HCT116 (cell line): ENCODE results near the gene CAMP. TPM values are rescaled to one million over a fixed set of nuclear protein-coding genes. Genes with fewer than 3 reads are reported as not detected.

Experiments
- ATAC-seq: fragments of 200-7000 bp; cut with Tn5 transposase; 2 replicates; pipeline ENCODE4 v1.9.1; 2020; ENCODE audit warnings: mild to moderate bottlenecking, moderate library complexity
- BruUV-seq: library from RNA; stranded (reverse); fragments of 400-500 nt; replicated peaks from 2 replicates; lab custom pipeline; 2021; lab: Mats Ljungman, UMichigan
- CTCF ChIA-PET: fragments of 300-600 bp; sonication (Branson Sonifier 250); formaldehyde crosslinking; loops from one replicate; lab custom pipeline; 2021; ENCODE audit warnings: antibody characterized with exemption; lab: Charles Lee
- POLR2A ChIA-PET: fragments of 300-600, 350-600 bp; sonication (Branson Sonifier 250); formaldehyde crosslinking; loops from one replicate; lab custom pipeline; 2021; ENCODE audit warnings: antibody characterized with exemption; lab: Charles Lee
- RAD21 ChIA-PET, 2 experiments: fragments of 300-600 bp; sonication (Branson Sonifier 250); formaldehyde crosslinking; loops; one replicate each; lab custom pipeline; 2023; ENCODE audit warnings: low total read pairs in 2 of 2; ENCODE audit not compliant: uncharacterized antibody in 2 of 2, unreplicated experiment in 2 of 2, low non-redundant PET in 1 of 2; lab: Charles Lee
- DNase-seq: peaks from one replicate; pipeline ENCODE4 v3.0.0-alpha.2; 2010; ENCODE audit warnings: low read depth, low spot score
- H2AFZ ChIP-seq: fragments of 200-600 bp; shearing (Covaris generic), sonication (generic); 2 replicates; pipeline ENCODE4 v1.6.1; 2017; ENCODE audit warnings: low read depth, mixed run types, mixed read lengths, antibody characterized with exemption, low read length; ENCODE audit not compliant: poor library complexity, severe bottlenecking
- H3K27ac ChIP-seq: 2 replicates; pipeline ENCODE4 v1.5.1; 2012; ENCODE audit warnings: low read depth, low read length
- H3K27me3 ChIP-seq: fragments of 200-600 bp; sonication (generic); 2 replicates; pipeline ENCODE4 v1.6.1; 2016; ENCODE audit warnings: mixed run types, low read length, mixed read lengths; ENCODE audit not compliant: insufficient read depth
- H3K36me3 ChIP-seq, 2 experiments: fragments of 200-500 bp in 1 of 2; fragments of 200-600 bp in 1 of 2; sonication (Bioruptor generic) in 1 of 2; sonication (generic) in 1 of 2; 2 replicates each; pipeline versions ENCODE4 v1.5.1 to v1.6.1; 2014 to 2016; ENCODE audit warnings: low read length in 2 of 2, inconsistent platforms in 1 of 2, mixed read lengths in 1 of 2, mixed run types in 1 of 2; ENCODE audit not compliant: insufficient read depth in 2 of 2, control insufficient read depth in 1 of 2
- H3K4me1 ChIP-seq, 2 experiments: fragments of 200-600 bp in 1 of 2; sonication (generic) in 1 of 2; 2 replicates each; pipeline versions ENCODE4 v1.5.1 to v1.6.1; 2012 to 2017; ENCODE audit warnings: low read length in 2 of 2, inconsistent platforms in 1 of 2, mild to moderate bottlenecking in 1 of 2, mixed read lengths in 1 of 2, mixed run types in 1 of 2, moderate library complexity in 1 of 2; ENCODE audit not compliant: insufficient read depth in 2 of 2, control insufficient read depth in 1 of 2
- H3K4me2 ChIP-seq: fragments of 200-600 bp; sonication (generic); 2 replicates; pipeline ENCODE4 v1.6.1; 2017; ENCODE audit warnings: mixed run types, low read length, mixed read lengths
- H3K4me3 ChIP-seq, 2 experiments: fragments of 200-600 bp in 1 of 2; sonication (generic) in 1 of 2; replicated peaks in 1 of 2; 2 replicates each; pipeline ENCODE4 v1.5.1; 2011 to 2016; ENCODE audit warnings: low read length in 2 of 2, control low read depth in 1 of 2, low read depth in 1 of 2, mild to moderate bottlenecking in 1 of 2, mixed read lengths in 1 of 2, mixed run types in 1 of 2
- H3K79me2 ChIP-seq: fragments of 200-600 bp; sonication (generic); 2 replicates; pipeline ENCODE4 v1.6.1; 2017; ENCODE audit warnings: mild to moderate bottlenecking, mixed run types, low read length, moderate library complexity, mixed read lengths; ENCODE audit not compliant: insufficient read depth
- H3K9ac ChIP-seq: fragments of 200-600 bp; sonication (generic); 2 replicates; pipeline ENCODE4 v1.6.1; 2016; ENCODE audit warnings: low read length, mixed read lengths
- H3K9me2 ChIP-seq: fragments of 200-600 bp; sonication (generic), shearing (Covaris generic); 2 replicates; pipeline ENCODE4 v1.6.1; 2017; ENCODE audit warnings: mixed run types, mild to moderate bottlenecking, moderate library complexity; ENCODE audit not compliant: insufficient read depth
- H3K9me3 ChIP-seq, 2 experiments: fragments of 200-500 bp in 1 of 2; fragments of 200-600 bp in 1 of 2; sonication (Bioruptor generic) in 1 of 2; sonication (generic) in 1 of 2; 2 replicates each; pipeline ENCODE4 v1.6.1; 2014 to 2017; ENCODE audit warnings: low read length in 2 of 2, mixed read lengths in 2 of 2, inconsistent platforms in 1 of 2, low read depth in 1 of 2, mild to moderate bottlenecking in 1 of 2, mixed run types in 1 of 2, moderate library complexity in 1 of 2; ENCODE audit not compliant: control insufficient read depth in 1 of 2, insufficient read depth in 1 of 2
- H4K20me1 ChIP-seq: fragments of 200-600 bp; sonication (generic), shearing (Covaris generic); 2 replicates; pipeline ENCODE4 v1.6.1; 2017; ENCODE audit warnings: mixed run types, mild to moderate bottlenecking, moderate library complexity; ENCODE audit not compliant: insufficient read depth
- CBX3 ChIP-seq: IDR thresholded peaks from 2 replicates; pipeline ENCODE4 v1.6.1; 2012; ENCODE audit warnings: low read depth
- EGR1 ChIP-seq: IDR thresholded peaks from 2 replicates; pipeline ENCODE4 v1.6.1; 2012; ENCODE audit warnings: low read depth
- ELF1 ChIP-seq: IDR thresholded peaks from 2 replicates; pipeline ENCODE4 v1.6.1; 2012; ENCODE audit warnings: low read depth, borderline replicate concordance
- EZH2 ChIP-seq: fragments of 200-600 bp; sonication (generic); IDR thresholded peaks from 2 replicates; pipeline ENCODE4 v1.6.1; 2017; ENCODE audit warnings: antibody characterized with exemption, mixed run types
- JUND ChIP-seq: IDR thresholded peaks from 2 replicates; pipeline ENCODE4 v1.6.1; 2012
- SIN3A ChIP-seq: IDR thresholded peaks from 2 replicates; pipeline ENCODE4 v1.6.1; 2012; ENCODE audit warnings: low read depth
- SP1 ChIP-seq: IDR thresholded peaks from 2 replicates; pipeline ENCODE4 v1.6.1; 2012; ENCODE audit warnings: low read depth
- SRF ChIP-seq: IDR thresholded peaks from 2 replicates; pipeline ENCODE4 v1.6.1; 2012; ENCODE audit warnings: low read depth
- ZNF274 ChIP-seq: fragments of 200-500 bp; sonication (Bioruptor generic); IDR thresholded peaks from 2 replicates; pipeline ENCODE4 v1.6.1; 2014; ENCODE audit warnings: mild to moderate bottlenecking, low read depth, low read length, inconsistent platforms
- intact Hi-C: fragments of 100-400 bp; cut with micrococcal nuclease; formaldehyde crosslinking; loops from 2 replicates; pipeline ENCODE4 v1.10.0; 2022
- total RNA-seq: library from RNA; stranded (reverse); gene quantifications from one replicate; pipeline ENCODE4 v1.2.1, GENCODE V29; 2021; ENCODE audit not compliant: unreplicated experiment
- TF ChIP-seq, protein P1 (sequence below): IDR thresholded peaks from 2 replicates; pipeline ENCODE4 v1.6.1; 2012
- TF ChIP-seq, protein P2 (sequence below): IDR thresholded peaks from 2 replicates; pipeline ENCODE4 v1.6.1; 2012; ENCODE audit warnings: low read depth
- TF ChIP-seq, protein P3 (sequence below): IDR thresholded peaks from 2 replicates; pipeline ENCODE4 v1.6.1; 2011; ENCODE audit warnings: mild to moderate bottlenecking, low read length, moderate library complexity; ENCODE audit not compliant: insufficient replicate concordance; ENCODE audit errors: extremely low read depth

CAMP gene
- total RNA-seq, 1 experiment from 2014 or later = not detected

DNA sequence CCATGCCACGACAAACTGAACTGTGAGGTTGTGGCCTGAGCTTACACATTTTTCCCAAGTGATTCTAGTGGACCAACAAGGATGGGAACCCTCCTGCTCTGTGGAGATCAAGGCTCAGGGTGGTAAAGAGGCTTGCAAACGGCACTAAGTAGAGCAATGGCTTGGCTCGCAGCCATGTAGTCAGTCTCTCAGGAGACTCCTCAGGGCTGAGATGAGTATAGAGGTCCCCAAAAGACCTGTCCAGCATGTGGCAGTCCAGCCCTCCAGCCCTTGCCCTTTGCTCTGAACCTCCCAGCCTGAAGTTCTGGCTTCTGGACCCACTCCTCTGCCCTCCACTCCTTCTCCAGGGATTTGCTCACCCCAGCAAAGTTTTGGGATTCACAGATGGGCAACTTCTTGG, 8.3 kb upstream of the CAMP start:
- no peak for TF ChIP-seq EZH2
- TF ChIP-seq ELF1 = no peak
- no peak for TF ChIP-seq JUND
- TF ChIP-seq ZNF274 = no peak
- TF ChIP-seq SP1 = no peak
- TF ChIP-seq CBX3 = no peak
- TF ChIP-seq, protein P1, sequence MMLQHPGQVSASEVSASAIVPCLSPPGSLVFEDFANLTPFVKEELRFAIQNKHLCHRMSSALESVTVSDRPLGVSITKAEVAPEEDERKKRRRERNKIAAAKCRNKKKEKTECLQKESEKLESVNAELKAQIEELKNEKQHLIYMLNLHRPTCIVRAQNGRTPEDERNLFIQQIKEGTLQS = no peak
- TF ChIP-seq, protein P2, sequence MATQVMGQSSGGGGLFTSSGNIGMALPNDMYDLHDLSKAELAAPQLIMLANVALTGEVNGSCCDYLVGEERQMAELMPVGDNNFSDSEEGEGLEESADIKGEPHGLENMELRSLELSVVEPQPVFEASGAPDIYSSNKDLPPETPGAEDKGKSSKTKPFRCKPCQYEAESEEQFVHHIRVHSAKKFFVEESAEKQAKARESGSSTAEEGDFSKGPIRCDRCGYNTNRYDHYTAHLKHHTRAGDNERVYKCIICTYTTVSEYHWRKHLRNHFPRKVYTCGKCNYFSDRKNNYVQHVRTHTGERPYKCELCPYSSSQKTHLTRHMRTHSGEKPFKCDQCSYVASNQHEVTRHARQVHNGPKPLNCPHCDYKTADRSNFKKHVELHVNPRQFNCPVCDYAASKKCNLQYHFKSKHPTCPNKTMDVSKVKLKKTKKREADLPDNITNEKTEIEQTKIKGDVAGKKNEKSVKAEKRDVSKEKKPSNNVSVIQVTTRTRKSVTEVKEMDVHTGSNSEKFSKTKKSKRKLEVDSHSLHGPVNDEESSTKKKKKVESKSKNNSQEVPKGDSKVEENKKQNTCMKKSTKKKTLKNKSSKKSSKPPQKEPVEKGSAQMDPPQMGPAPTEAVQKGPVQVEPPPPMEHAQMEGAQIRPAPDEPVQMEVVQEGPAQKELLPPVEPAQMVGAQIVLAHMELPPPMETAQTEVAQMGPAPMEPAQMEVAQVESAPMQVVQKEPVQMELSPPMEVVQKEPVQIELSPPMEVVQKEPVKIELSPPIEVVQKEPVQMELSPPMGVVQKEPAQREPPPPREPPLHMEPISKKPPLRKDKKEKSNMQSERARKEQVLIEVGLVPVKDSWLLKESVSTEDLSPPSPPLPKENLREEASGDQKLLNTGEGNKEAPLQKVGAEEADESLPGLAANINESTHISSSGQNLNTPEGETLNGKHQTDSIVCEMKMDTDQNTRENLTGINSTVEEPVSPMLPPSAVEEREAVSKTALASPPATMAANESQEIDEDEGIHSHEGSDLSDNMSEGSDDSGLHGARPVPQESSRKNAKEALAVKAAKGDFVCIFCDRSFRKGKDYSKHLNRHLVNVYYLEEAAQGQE = no peak
- no peak for TF ChIP-seq SRF
- TF ChIP-seq, protein P3, sequence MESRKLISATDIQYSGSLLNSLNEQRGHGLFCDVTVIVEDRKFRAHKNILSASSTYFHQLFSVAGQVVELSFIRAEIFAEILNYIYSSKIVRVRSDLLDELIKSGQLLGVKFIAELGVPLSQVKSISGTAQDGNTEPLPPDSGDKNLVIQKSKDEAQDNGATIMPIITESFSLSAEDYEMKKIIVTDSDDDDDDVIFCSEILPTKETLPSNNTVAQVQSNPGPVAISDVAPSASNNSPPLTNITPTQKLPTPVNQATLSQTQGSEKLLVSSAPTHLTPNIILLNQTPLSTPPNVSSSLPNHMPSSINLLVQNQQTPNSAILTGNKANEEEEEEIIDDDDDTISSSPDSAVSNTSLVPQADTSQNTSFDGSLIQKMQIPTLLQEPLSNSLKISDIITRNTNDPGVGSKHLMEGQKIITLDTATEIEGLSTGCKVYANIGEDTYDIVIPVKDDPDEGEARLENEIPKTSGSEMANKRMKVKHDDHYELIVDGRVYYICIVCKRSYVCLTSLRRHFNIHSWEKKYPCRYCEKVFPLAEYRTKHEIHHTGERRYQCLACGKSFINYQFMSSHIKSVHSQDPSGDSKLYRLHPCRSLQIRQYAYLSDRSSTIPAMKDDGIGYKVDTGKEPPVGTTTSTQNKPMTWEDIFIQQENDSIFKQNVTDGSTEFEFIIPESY = no peak
- no peak for TF ChIP-seq EGR1
- TF ChIP-seq SIN3A = no peak
- CTCF ChIA-PET = no interaction called here
- no peaks in the 10 kb centered on the region for H3K27me3 ChIP-seq
- H3K4me3 ChIP-seq = no peak overlapping the region
- no peak overlapping the region for H2AFZ ChIP-seq
- POLR2A ChIA-PET = no interaction called here
- no peaks in the 10 kb centered on the region for H3K36me3 ChIP-seq
- H3K9me2 ChIP-seq = no peaks in the 10 kb centered on the region
- DNase-seq (no peak), ATAC-seq (no peak)
- intact Hi-C loops = no loop called here
- BruUV-seq = no TSS peak
- H3K9ac ChIP-seq = no peak overlapping the region
- no peak overlapping the region for H3K27ac ChIP-seq
- RAD21 ChIA-PET = no interaction called here
- H3K4me1 ChIP-seq = peaks cover 0 to 3% of the 10 kb centered on the region in 2 experiments; a peak in 2 of 4 replicates
- H3K79me2 ChIP-seq = no peaks in the 10 kb centered on the region
- no peaks in the 10 kb centered on the region for H4K20me1 ChIP-seq
- no peaks in the 10 kb centered on the region for H3K9me3 ChIP-seq
- no peak overlapping the region for H3K4me2 ChIP-seq
